Chondrocyte (in vitro differentiated cells): ENCODE measurements around the gene OPTC. TPM values are rescaled to one million over a fixed set of nuclear protein-coding genes. Genes with fewer than 3 reads are reported as not detected.

Experiments
- DNase-seq: peaks from one replicate; pipeline ENCODE4 v3.0.0; 2021; ENCODE audit warnings: mixed read lengths, low spot score
- H3K27ac Mint-ChIP-seq: one replicate; pipeline ENCODE4 v1.8.0; 2021; ENCODE audit warnings: mild to moderate bottlenecking, moderate library complexity, mixed read lengths; ENCODE audit not compliant: unreplicated experiment
- H3K27me3 Mint-ChIP-seq: 2 replicates; pipeline ENCODE4 v1.8.0; 2021; ENCODE audit warnings: low read depth, mixed read lengths
- H3K36me3 Mint-ChIP-seq: 2 replicates; pipeline ENCODE4 v1.8.0; 2021; ENCODE audit warnings: low read depth, mixed read lengths
- H3K4me1 Mint-ChIP-seq: 2 replicates; pipeline ENCODE4 v1.8.0; 2021; ENCODE audit warnings: low read depth, mild to moderate bottlenecking, mixed read lengths
- H3K4me3 Mint-ChIP-seq: one replicate; pipeline ENCODE4 v1.8.0; 2021; ENCODE audit warnings: mild to moderate bottlenecking, moderate library complexity, mixed read lengths; ENCODE audit not compliant: unreplicated experiment
- H3K9me3 Mint-ChIP-seq: 2 replicates; pipeline ENCODE4 v1.8.0; 2021; ENCODE audit warnings: low read depth, mixed read lengths
- CTCF ChIP-seq: fragments of 200-600 bp; sonication (generic); IDR thresholded peaks from 2 replicates; pipeline ENCODE4 v1.5.0; 2021; ENCODE audit warnings: antibody characterized with exemption, mild to moderate bottlenecking, moderate library complexity
- total RNA-seq: library from RNA; stranded (reverse); gene quantifications from 3 replicates; pipeline ENCODE4 v1.2.1, GENCODE V29; 2021

The OPTC gene
- total RNA-seq, 1 donor from 2014 or later: not detected

- H3K27me3 Mint-ChIP-seq: no peaks in the 10 kb centered on the region
- no peak overlapping the region for H3K27ac Mint-ChIP-seq
- peaks cover 24% of the 10 kb centered on the region for H3K4me1 Mint-ChIP-seq
- H3K36me3 Mint-ChIP-seq: no peaks in the 10 kb centered on the region
- no peak for DNase-seq
- no peak for TF ChIP-seq CTCF
- H3K4me3 Mint-ChIP-seq: no peak overlapping the region
- no peaks in the 10 kb centered on the region for H3K9me3 Mint-ChIP-seq
These were observed 44.8 kb downstream of the OPTC start for GRCh38 chr1:203538726-203539125.

GRCh38 chr1:203539831-203540546 lies 46.0 kb downstream of the OPTC start:
- Mint-ChIP-seq H3K4me1 (peaks cover 16% of the 10 kb centered on the region), H3K9me3 (no peaks in the 10 kb centered on the region), H3K4me3 (no peak overlapping the region), H3K36me3 (no peaks in the 10 kb centered on the region), H3K27ac (no peak overlapping the region), H3K27me3 (no peaks in the 10 kb centered on the region)
- no peak for TF ChIP-seq CTCF
- no peak for DNase-seq

GRCh38 chr1:203544485-203544884 lies 50.5 kb downstream of the OPTC start:
- no peak for TF ChIP-seq CTCF
- H3K36me3 Mint-ChIP-seq: no peaks in the 10 kb centered on the region
- no peak overlapping the region for H3K27ac Mint-ChIP-seq
- DNase-seq: no peak
- H3K9me3 Mint-ChIP-seq: no peaks in the 10 kb centered on the region
- no peaks in the 10 kb centered on the region for H3K27me3 Mint-ChIP-seq
- H3K4me3 Mint-ChIP-seq: no peak overlapping the region
- peaks cover 19% of the 10 kb centered on the region for H3K4me1 Mint-ChIP-seq

- Mint-ChIP-seq H3K36me3 (no peaks in the 10 kb centered on the region), H3K27ac (no peak overlapping the region), H3K9me3 (no peaks in the 10 kb centered on the region), H3K4me1 (peaks cover 19% of the 10 kb centered on the region), H3K4me3 (no peak overlapping the region), H3K27me3 (no peaks in the 10 kb centered on the region)
- no peak for TF ChIP-seq CTCF
- no peak for DNase-seq
These were observed 51.2 kb downstream of the OPTC start for GRCh38 chr1:203544978-203545816.

GRCh38 chr1:203546274-203546673 lies 52.3 kb downstream of the OPTC start:
- no peaks in the 10 kb centered on the region for H3K9me3 Mint-ChIP-seq
- no peaks in the 10 kb centered on the region for H3K27me3 Mint-ChIP-seq
- H3K4me3 Mint-ChIP-seq: no peak overlapping the region
- H3K27ac Mint-ChIP-seq: no peak overlapping the region
- peaks cover 19% of the 10 kb centered on the region for H3K4me1 Mint-ChIP-seq
- TF ChIP-seq CTCF: no peak
- no peaks in the 10 kb centered on the region for H3K36me3 Mint-ChIP-seq
- no peak for DNase-seq
